Effector memory CD4-positive, alpha-beta T cell (primary cell): ENCODE results near the gene RBM47.
"Not testable (repeated sequence)": the region's sequence is repeated elsewhere in the genome, so short reads cannot be mapped to it uniquely, and the experiment has no call there.

ENCODE experiments used
- DNase-seq, 3 donors: peaks; one replicate each; pipeline ENCODE4 v3.0.0-alpha.2; 2020
- H3K27ac ChIP-seq: 2 replicates; pipeline ENCODE4 v1.7.0; 2013; ENCODE audit warnings: mild to moderate bottlenecking, low read length, moderate library complexity; ENCODE audit not compliant: insufficient read depth, poor library complexity, severe bottlenecking
- H3K27me3 ChIP-seq: replicated peaks from 2 replicates; pipeline ENCODE4 v1.7.0; 2013; ENCODE audit warnings: mild to moderate bottlenecking, low read length; ENCODE audit not compliant: insufficient read depth, control insufficient read depth, poor library complexity, severe bottlenecking
- H3K36me3 ChIP-seq: 2 replicates; pipeline ENCODE4 v1.7.0; 2013; ENCODE audit warnings: mild to moderate bottlenecking, low read length, moderate library complexity; ENCODE audit not compliant: control insufficient read depth, insufficient read depth
- H3K4me1 ChIP-seq: 2 replicates; pipeline ENCODE4 v1.7.0; 2013; ENCODE audit warnings: low read length, mild to moderate bottlenecking; ENCODE audit not compliant: control insufficient read depth, insufficient read depth, poor library complexity, severe bottlenecking
- H3K4me3 ChIP-seq: 2 replicates; pipeline ENCODE4 v1.7.0; 2013; ENCODE audit warnings: low read length, low read depth, mild to moderate bottlenecking; ENCODE audit not compliant: insufficient read depth, poor library complexity, severe bottlenecking
- H3K9me3 ChIP-seq: 2 replicates; pipeline ENCODE4 v1.7.0; 2013; ENCODE audit warnings: mild to moderate bottlenecking, low read length, moderate library complexity; ENCODE audit not compliant: control insufficient read depth

RBM47 gene

GRCh38 chr4:40407468-40407867, 222.2 kb downstream of the RBM47 start:
- DNase-seq, H3K36me3 ChIP-seq, H3K4me3 ChIP-seq, H3K27me3 ChIP-seq, H3K4me1 ChIP-seq, H3K27ac ChIP-seq, H3K9me3 ChIP-seq: not testable (repeated sequence)

GRCh38 chr4:40406340-40406739, 223.3 kb downstream of the RBM47 start:
- Histone ChIP-seq H3K9me3 (no peaks in the 10 kb centered on the region), H3K27me3 (no peaks in the 10 kb centered on the region), H3K27ac (no peak overlapping the region), H3K4me1 (no peaks in the 10 kb centered on the region), H3K36me3 (no peaks in the 10 kb centered on the region), H3K4me3 (no peak overlapping the region)
- DNase-seq, result no peak

GRCh38 chr4:40405193-40405592, 224.5 kb downstream of the RBM47 start:
- Histone ChIP-seq H3K4me1 (no peaks in the 10 kb centered on the region), H3K36me3 (no peaks in the 10 kb centered on the region), H3K27me3 (no peaks in the 10 kb centered on the region), H3K4me3 (no peak overlapping the region), H3K27ac (no peak overlapping the region), H3K9me3 (no peaks in the 10 kb centered on the region)
- no peak for DNase-seq

- Histone ChIP-seq H3K27ac (no peak overlapping the region), H3K9me3 (no peaks in the 10 kb centered on the region), H3K36me3 (no peaks in the 10 kb centered on the region), H3K27me3 (no peaks in the 10 kb centered on the region), H3K4me3 (no peak overlapping the region), H3K4me1 (no peaks in the 10 kb centered on the region)
- no peak for DNase-seq
These were observed 226.6 kb downstream of the RBM47 start for GRCh38 chr4:40403081-40403480.

- Histone ChIP-seq H3K27me3 (no peaks in the 10 kb centered on the region), H3K9me3 (no peaks in the 10 kb centered on the region), H3K4me3 (no peak overlapping the region), H3K36me3 (no peaks in the 10 kb centered on the region), H3K4me1 (no peaks in the 10 kb centered on the region), H3K27ac (no peak overlapping the region)
- no peak for DNase-seq
These were observed 227.1 kb downstream of the RBM47 start for GRCh38 chr4:40402556-40402955.

- no peaks in the 10 kb centered on the region for H3K9me3 ChIP-seq
- no peak overlapping the region for H3K4me3 ChIP-seq
- no peaks in the 10 kb centered on the region for H3K27me3 ChIP-seq
- H3K27ac ChIP-seq, result no peak overlapping the region
- no peak for DNase-seq
- H3K36me3 ChIP-seq, result no peaks in the 10 kb centered on the region
- H3K4me1 ChIP-seq, result no peaks in the 10 kb centered on the region
These were observed 228.0 kb downstream of the RBM47 start for GRCh38 chr4:40401631-40402030.

GRCh38 chr4:40401096-40401495, 228.6 kb downstream of the RBM47 start:
- H3K4me3 ChIP-seq, result no peak overlapping the region
- no peaks in the 10 kb centered on the region for H3K9me3 ChIP-seq
- H3K27me3 ChIP-seq, result no peaks in the 10 kb centered on the region
- no peaks in the 10 kb centered on the region for H3K36me3 ChIP-seq
- no peak overlapping the region for H3K27ac ChIP-seq
- H3K4me1 ChIP-seq, result no peaks in the 10 kb centered on the region
- no peak for DNase-seq

GRCh38 chr4:40399578-40399977, 230.1 kb downstream of the RBM47 start:
- Histone ChIP-seq H3K9me3 (no peaks in the 10 kb centered on the region), H3K4me1 (no peaks in the 10 kb centered on the region), H3K4me3 (no peak overlapping the region), H3K27me3 (no peaks in the 10 kb centered on the region), H3K36me3 (no peaks in the 10 kb centered on the region), H3K27ac (no peak overlapping the region)
- DNase-seq, result no peak

- H3K27ac ChIP-seq, result no peak overlapping the region
These were observed 233.5 kb downstream of the RBM47 start for GRCh38 chr4:40395908-40396793.

GRCh38 chr4:40395166-40395900, 234.3 kb downstream of the RBM47 start:
- Histone ChIP-seq H3K4me3 (no peak overlapping the region), H3K27me3 (no peaks in the 10 kb centered on the region), H3K27ac (no peak overlapping the region), H3K4me1 (no peaks in the 10 kb centered on the region), H3K36me3 (no peaks in the 10 kb centered on the region), H3K9me3 (no peaks in the 10 kb centered on the region)
- no peak for DNase-seq

More at GRCh38 chr4:40395908-40396793, 233.5 kb downstream of the RBM47 start:
- Histone ChIP-seq H3K4me3 (no peak overlapping the region), H3K36me3 (no peaks in the 10 kb centered on the region), H3K4me1 (no peaks in the 10 kb centered on the region), H3K9me3 (no peaks in the 10 kb centered on the region), H3K27me3 (no peaks in the 10 kb centered on the region)
- DNase-seq, result no peak
